H9 (cell line): ENCODE data around the gene TARS2. TPM values are rescaled to one million over a fixed set of nuclear protein-coding genes. Genes with fewer than 3 reads are reported as not detected.

Experiments
- DNase-seq: peaks from one replicate; pipeline ENCODE4 v3.0.0-alpha.2; 2017
- H2AFZ ChIP-seq: one replicate; pipeline ENCODE4 v1.6.1; 2013; ENCODE audit warnings: mild to moderate bottlenecking, low read length, control low read depth, moderate library complexity
- H2AK5ac ChIP-seq: 2 replicates; pipeline ENCODE4 v1.6.1; 2013; ENCODE audit warnings: low read length, control low read depth, mixed read lengths; ENCODE audit not compliant: insufficient read length
- H2BK120ac ChIP-seq: one replicate; pipeline ENCODE4 v1.6.1; 2013; ENCODE audit warnings: low read depth, mild to moderate bottlenecking, low read length, control low read depth, inconsistent platforms; ENCODE audit not compliant: poor library complexity, severe bottlenecking
- H2BK12ac ChIP-seq: 2 replicates; pipeline ENCODE4 v1.6.1; 2013; ENCODE audit warnings: low read length, control low read depth, mixed read lengths, low read depth; ENCODE audit not compliant: insufficient read length
- H2BK15ac ChIP-seq: 2 replicates; pipeline ENCODE4 v1.6.1; 2013; ENCODE audit warnings: low read depth, low read length, control low read depth
- H2BK20ac ChIP-seq: one replicate; pipeline ENCODE4 v1.6.1; 2013; ENCODE audit warnings: low read depth, mild to moderate bottlenecking, low read length, control low read depth, inconsistent platforms; ENCODE audit not compliant: poor library complexity, severe bottlenecking
- H2BK5ac ChIP-seq: 2 replicates; pipeline ENCODE4 v1.6.1; 2013; ENCODE audit warnings: low read length, control low read depth, mixed read lengths; ENCODE audit not compliant: insufficient read length
- H3K14ac ChIP-seq: 2 replicates; pipeline ENCODE4 v1.6.1; 2013; ENCODE audit warnings: low read length, control low read depth; ENCODE audit not compliant: insufficient read depth
- H3K18ac ChIP-seq: 2 replicates; pipeline ENCODE4 v1.6.1; 2013; ENCODE audit warnings: low read depth, mild to moderate bottlenecking, mixed read lengths, low read length, control low read depth; ENCODE audit not compliant: insufficient read length
- H3K23ac ChIP-seq: 2 replicates; pipeline ENCODE4 v1.6.1; 2013; ENCODE audit warnings: low read length, control low read depth, mixed read lengths, low read depth; ENCODE audit not compliant: insufficient read length
- H3K23me2 ChIP-seq: 2 replicates; pipeline ENCODE4 v1.6.1; 2013; ENCODE audit warnings: low read depth, mild to moderate bottlenecking, mixed read lengths, low read length, control low read depth; ENCODE audit not compliant: insufficient read length, poor library complexity, severe bottlenecking
- H3K27ac ChIP-seq: 2 replicates; pipeline ENCODE4 v1.5.1; 2013; ENCODE audit warnings: low read length, control low read depth, mixed read lengths, low read depth; ENCODE audit not compliant: insufficient read length
- H3K27me3 ChIP-seq: 2 replicates; pipeline ENCODE4 v1.6.1; 2013; ENCODE audit warnings: low read length, control low read depth, inconsistent platforms; ENCODE audit not compliant: insufficient read depth
- H3K4ac ChIP-seq: 2 replicates; pipeline ENCODE4 v1.6.1; 2013; ENCODE audit warnings: low read depth, mild to moderate bottlenecking, control low read depth, inconsistent platforms, low read length, moderate library complexity
- H3K4me1 ChIP-seq: 2 replicates; pipeline ENCODE4 v1.6.1; 2013; ENCODE audit warnings: low read length, control low read depth, inconsistent platforms; ENCODE audit not compliant: insufficient read depth
- H3K4me2 ChIP-seq: 2 replicates; pipeline ENCODE4 v1.6.1; 2013; ENCODE audit warnings: low read length, control low read depth, mixed read lengths; ENCODE audit not compliant: insufficient read length, insufficient read depth
- H3K56ac ChIP-seq: 2 replicates; pipeline ENCODE4 v1.6.1; 2013; ENCODE audit warnings: low read depth, mild to moderate bottlenecking, mixed read lengths, low read length, control low read depth; ENCODE audit not compliant: insufficient read length
- H3K79me1 ChIP-seq: 2 replicates; pipeline ENCODE4 v1.6.1; 2013; ENCODE audit warnings: low read depth, mild to moderate bottlenecking, moderate library complexity, low read length, control low read depth, inconsistent platforms; ENCODE audit not compliant: insufficient read depth, poor library complexity, severe bottlenecking
- H3K79me2 ChIP-seq: 2 replicates; pipeline ENCODE4 v1.6.1; 2013; ENCODE audit warnings: low read length, control low read depth, inconsistent platforms; ENCODE audit not compliant: insufficient read depth
- H3K9ac ChIP-seq: 2 replicates; pipeline ENCODE4 v1.6.1; 2013; ENCODE audit warnings: low read length, control low read depth, mixed read lengths; ENCODE audit not compliant: insufficient read length; ENCODE audit errors: extremely low read depth
- H3K9me3 ChIP-seq: one replicate; pipeline ENCODE4 v1.6.1; 2013; ENCODE audit warnings: low read depth, low read length, inconsistent platforms; ENCODE audit not compliant: control insufficient read depth
- H3T11ph ChIP-seq: one replicate; pipeline ENCODE4 v1.6.1; 2013; ENCODE audit warnings: mild to moderate bottlenecking, low read length, control low read depth, inconsistent platforms
- H4K20me1 ChIP-seq: one replicate; pipeline ENCODE4 v1.6.1; 2013; ENCODE audit not compliant: control insufficient read depth, insufficient read length, insufficient read depth
- H4K5ac ChIP-seq: 2 replicates; pipeline ENCODE4 v1.6.1; 2013; ENCODE audit warnings: low read depth, mild to moderate bottlenecking, mixed read lengths, low read length, control low read depth; ENCODE audit not compliant: insufficient read length
- H4K8ac ChIP-seq: replicated peaks from 2 replicates; pipeline ENCODE4 v1.6.1; 2013; ENCODE audit warnings: low read length, control low read depth, mixed read lengths, low read depth; ENCODE audit not compliant: insufficient read length
- H4K91ac ChIP-seq: 2 replicates; pipeline ENCODE4 v1.6.1; 2013; ENCODE audit warnings: low read depth, mild to moderate bottlenecking, moderate library complexity, mixed read lengths, low read length, control low read depth; ENCODE audit not compliant: insufficient read length
- H3K27ac Mint-ChIP-seq, 3 experiments: 2 replicates in 2 of 3; 3 replicates in 1 of 3; pipeline ENCODE4 v1.8.0; 2020 to 2021; ENCODE audit warnings: mixed read lengths in 3 of 3, mild to moderate bottlenecking in 1 of 3, moderate library complexity in 1 of 3
- H3K27me3 Mint-ChIP-seq: 2 replicates; pipeline ENCODE4 v1.8.0; 2021; ENCODE audit warnings: low read depth, mild to moderate bottlenecking, moderate library complexity, mixed read lengths
- H3K36me3 Mint-ChIP-seq, 3 experiments: 2 replicates in 2 of 3; 3 replicates in 1 of 3; pipeline ENCODE4 v1.8.0; 2020 to 2021; ENCODE audit warnings: low read depth in 3 of 3, mixed read lengths in 3 of 3; ENCODE audit not compliant: insufficient read depth in 1 of 3
- H3K4me1 Mint-ChIP-seq, 2 experiments: 2 replicates each; pipeline ENCODE4 v1.8.0; 2020; ENCODE audit warnings: mixed read lengths in 2 of 2
- H3K4me3 Mint-ChIP-seq, 2 experiments: 2 replicates in 1 of 2; 3 replicates in 1 of 2; pipeline ENCODE4 v1.8.0; 2020 to 2021; ENCODE audit warnings: mild to moderate bottlenecking in 2 of 2, mixed read lengths in 2 of 2, moderate library complexity in 1 of 2
- H3K9me3 Mint-ChIP-seq, 2 experiments: 2 replicates in 1 of 2; 3 replicates in 1 of 2; pipeline ENCODE4 v1.8.0; 2020; ENCODE audit warnings: mild to moderate bottlenecking in 2 of 2, mixed read lengths in 2 of 2, moderate library complexity in 1 of 2
- CTCF ChIP-seq: fragments of 200-600 bp; sonication (generic); conservative IDR thresholded peaks from 3 replicates; pipeline ENCODE4 v1.8.0; 2021; ENCODE audit warnings: antibody characterized with exemption, mild to moderate bottlenecking
- WGBS: extraction: QIAGEN DNeasy Blood & Tissue Kit; methylation state at CpG from one replicate; pipeline ENCODE4 v1.1.7; 2013; ENCODE audit warnings: missing lambda C conversion rate, low lambda C conversion rate, mixed read lengths; ENCODE audit not compliant: insufficient read length; ENCODE audit errors: extremely low coverage; 5-methylcytosine and 5-hydroxymethylcytosine counted together
- total RNA-seq: library from RNA; stranded (reverse); gene quantifications from 2 replicates; pipeline ENCODE4 v1.2.1, GENCODE V29; 2021

Gene TARS2
- total RNA-seq, 1 experiment from 2014 or later, result 36.5 TPM

- H2AFZ ChIP-seq, result no peak overlapping the region
- H3K14ac ChIP-seq, result no peak overlapping the region
- H2BK5ac ChIP-seq, result no peak overlapping the region
- H3K18ac ChIP-seq, result no peak overlapping the region
- H3K9ac ChIP-seq, result no peak overlapping the region
- no peak overlapping the region for H3T11ph ChIP-seq
- no peak for TF ChIP-seq CTCF
- H3K27me3 ChIP-seq, result no peaks in the 10 kb centered on the region
- DNase-seq, result no peak
- H2BK12ac ChIP-seq, result no peak overlapping the region
- Mint-ChIP-seq H3K27ac (peak overlapping the region; percentile 54 to 64 (median 57); a peak in 4 of 7 replicates), H3K4me1 (peaks cover 9 to 16% of the 10 kb centered on the region in 2 experiments), H3K36me3 (peaks cover 23 to 35% (median 31%) of the 10 kb centered on the region in 3 experiments), H3K4me3 (no peak overlapping the region), H3K27me3 (no peaks in the 10 kb centered on the region), H3K9me3 (no peaks in the 10 kb centered on the region)
- H3K27ac ChIP-seq, result no peak overlapping the region
- H2BK20ac ChIP-seq, result no peak overlapping the region
- no peak overlapping the region for H3K23ac ChIP-seq
- no peaks in the 10 kb centered on the region for H3K79me2 ChIP-seq
- no peak overlapping the region for H3K56ac ChIP-seq
- H3K4me1 ChIP-seq, result no peaks in the 10 kb centered on the region; the same call in 1 of the 2 replicates
- H3K23me2 ChIP-seq, result no peaks in the 10 kb centered on the region
- H3K4me2 ChIP-seq, result no peak overlapping the region
- no peak overlapping the region for H2BK15ac ChIP-seq
- no peak overlapping the region for H2AK5ac ChIP-seq
- no CpG with 5 or more reads among the region's 10 CpGs for WGBS
- no peaks in the 10 kb centered on the region for H3K79me1 ChIP-seq
- H3K9me3 ChIP-seq, result no peaks in the 10 kb centered on the region
- H2BK120ac ChIP-seq, result no peak overlapping the region
- no peak overlapping the region for H3K4ac ChIP-seq
- no peak overlapping the region for H4K91ac ChIP-seq
- H4K8ac ChIP-seq, result no peak overlapping the region
- no peak overlapping the region for H4K5ac ChIP-seq
- no peaks in the 10 kb centered on the region for H4K20me1 ChIP-seq
These were observed 14.5 kb upstream of the TARS2 start for GRCh38 chr1:150472601-150473200.
